T-cell (primary cell): ENCODE measurements around the gene SLC26A1. TPM values are rescaled to one million over a fixed set of nuclear protein-coding genes. Genes with fewer than 3 reads are reported as not detected.
A peak's percentile ranks its signal among the peaks of the same experiment; 100 is the strongest.

Source experiments
- ATAC-seq, 4 experiments: fragments of 200-7000 bp in 3 of 4; fragments of 150-1000 bp in 1 of 4; cut with Tn5 transposase; replicated peaks in 1 of 4; 1 replicate in 3 of 4; 2 replicates in 1 of 4; pipeline ENCODE4 v1.10.0; 2021; ENCODE audit warnings: moderate library complexity in 3 of 4, mild to moderate bottlenecking in 2 of 4, moderate number of reproducible peaks in 1 of 4
- CTCF ChIA-PET, 2 donors: fragments of 300-600 bp; sonication (Branson Sonifier 250); formaldehyde crosslinking; loops; one replicate each; lab custom pipeline; 2022; ENCODE audit warnings: antibody characterized with exemption in 2 of 2; lab: Charles Lee
- POLR2A ChIA-PET, 2 donors: fragments of 300-600 bp; sonication (Branson Sonifier 250); formaldehyde crosslinking; loops; one replicate each; lab custom pipeline; 2022; ENCODE audit warnings: antibody characterized with exemption in 2 of 2; lab: Charles Lee
- DNase-seq, 35 experiments: peaks; one replicate each; pipeline versions ENCODE4 v3.0.0 to v3.0.0-alpha.2; 2013 to 2023
- H3K27ac ChIP-seq: one replicate; pipeline ENCODE4 v1.5.1; 2013; ENCODE audit warnings: low read length
- H3K27me3 ChIP-seq, 2 experiments: replicated peaks in 1 of 2; 1 replicate in 1 of 2; 2 replicates in 1 of 2; pipeline versions ENCODE4 v1.6.1 to v1.7.0; 2013; ENCODE audit warnings: low read length in 1 of 2, mixed read lengths in 1 of 2; ENCODE audit not compliant: control insufficient read depth in 2 of 2, insufficient read depth in 2 of 2; ENCODE audit errors: extremely low read depth in 1 of 2
- H3K36me3 ChIP-seq, 2 donors: 1 replicate in 1 of 2; 2 replicates in 1 of 2; pipeline versions ENCODE4 v1.6.1 to v1.7.0; 2013; ENCODE audit warnings: low read length in 1 of 2; ENCODE audit not compliant: control insufficient read depth in 2 of 2, insufficient read depth in 1 of 2; ENCODE audit errors: extremely low read depth in 1 of 2
- H3K4me1 ChIP-seq, 2 experiments: 1 replicate in 1 of 2; 2 replicates in 1 of 2; pipeline versions ENCODE4 v1.6.1 to v1.7.0; 2013; ENCODE audit warnings: low read length in 2 of 2, mixed read lengths in 1 of 2; ENCODE audit not compliant: insufficient read depth in 2 of 2, control insufficient read depth in 1 of 2; ENCODE audit errors: extremely low read depth in 1 of 2
- H3K4me3 ChIP-seq, 2 donors: 1 replicate in 1 of 2; 2 replicates in 1 of 2; pipeline versions ENCODE4 v1.5.1 to v1.7.0; 2013; ENCODE audit warnings: mild to moderate bottlenecking in 2 of 2, low read length in 1 of 2, moderate library complexity in 1 of 2; ENCODE audit not compliant: control insufficient read depth in 1 of 2; ENCODE audit errors: extremely low read depth in 1 of 2
- H3K9me3 ChIP-seq: 2 replicates; pipeline ENCODE4 v1.7.0; 2013
- H3K27ac Mint-ChIP-seq, 2 donors: one replicate each; pipeline ENCODE4 v1.8.0; 2020 to 2021; ENCODE audit warnings: mild to moderate bottlenecking in 2 of 2, mixed read lengths in 2 of 2
- H3K27me3 Mint-ChIP-seq, 2 donors: one replicate each; pipeline ENCODE4 v1.8.0; 2021 to 2022; ENCODE audit warnings: mixed read lengths in 2 of 2
- H3K36me3 Mint-ChIP-seq: one replicate; pipeline ENCODE4 v1.8.0; 2021; ENCODE audit warnings: mixed read lengths
- H3K4me1 Mint-ChIP-seq, 3 donors: one replicate each; pipeline ENCODE4 v1.8.0; 2020 to 2022; ENCODE audit warnings: mixed read lengths in 3 of 3, mild to moderate bottlenecking in 1 of 3
- H3K4me3 Mint-ChIP-seq, 3 donors: one replicate each; pipeline ENCODE4 v1.8.0; 2020 to 2022; ENCODE audit warnings: mild to moderate bottlenecking in 3 of 3, mixed read lengths in 3 of 3, moderate library complexity in 3 of 3
- H3K9me3 Mint-ChIP-seq, 3 donors: one replicate each; pipeline ENCODE4 v1.8.0; 2020 to 2022; ENCODE audit warnings: mixed read lengths in 3 of 3
- WGBS: methylation state at CpG from one replicate; pipeline ENCODE4 v1.1.5; 2013; ENCODE audit warnings: missing lambda C conversion rate; ENCODE audit not compliant: insufficient coverage; 5-methylcytosine and 5-hydroxymethylcytosine counted together
- total RNA-seq, 35 experiments: library from RNA in 6 of 35; stranded (reverse) in 6 of 35; fragments of 120-200 nt in 1 of 35; gene quantifications; one replicate each; pipeline versions ENCODE4 v1.2.1 to v1.2.4 and lab custom pipeline; 2013 to 2026

Gene SLC26A1
- total RNA-seq, 5 donors from 2014 or later (not counting 1 experiment from before 2014, with no cell fraction given): 0.16 to 1.5 (median 0.39) TPM; not detected in 1

- Mint-ChIP-seq H3K27me3 (no peaks in the 10 kb centered on the region), H3K27ac (no peak overlapping the region), H3K9me3 (no peaks in the 10 kb centered on the region), H3K36me3 (no peaks in the 10 kb centered on the region), H3K4me1 (peaks cover 2 to 7% (median 5%) of the 10 kb centered on the region in 3 donors), H3K4me3 (peak overlapping the region in 1 of 3 donors; percentile 17)
- DNase-seq (no peak), ATAC-seq (no peak)
- no peaks in the 10 kb centered on the region for H3K27me3 ChIP-seq
- no peaks in the 10 kb centered on the region for H3K9me3 ChIP-seq
- peaks cover 0 to under 1% of the 10 kb centered on the region in 2 donors for H3K36me3 ChIP-seq
- ChIA-PET CTCF (no interaction called here), POLR2A (no interaction called here)
- peaks cover 0 to 14% of the 10 kb centered on the region in 2 experiments for H3K4me1 ChIP-seq
- 90% methylated on average over 18 of the region's 23 CpGs for WGBS
- H3K4me3 ChIP-seq: no peak overlapping the region
- no peak overlapping the region for H3K27ac ChIP-seq
Measured at GRCh38 chr4:1019729-1020470, 26.7 kb upstream of the SLC26A1 start.

- Mint-ChIP-seq H3K27me3 (no peaks in the 10 kb centered on the region), H3K9me3 (no peaks in the 10 kb centered on the region), H3K36me3 (no peaks in the 10 kb centered on the region), H3K4me1 (peaks cover 2 to 7% (median 5%) of the 10 kb centered on the region in 3 donors), H3K27ac (no peak overlapping the region), H3K4me3 (no peak overlapping the region)
- ChIA-PET CTCF (no interaction called here), POLR2A (no interaction called here)
- H3K9me3 ChIP-seq: no peaks in the 10 kb centered on the region
- peaks cover 0 to 14% of the 10 kb centered on the region in 2 experiments for H3K4me1 ChIP-seq
- no peaks in the 10 kb centered on the region for H3K36me3 ChIP-seq
- WGBS: 84% methylated on average over 7 of the region's 9 CpGs
- H3K27me3 ChIP-seq: no peaks in the 10 kb centered on the region
- no peak for ATAC-seq
- no peak overlapping the region for H3K4me3 ChIP-seq
- no peak overlapping the region for H3K27ac ChIP-seq
- no peak for DNase-seq
Measured at GRCh38 chr4:1019320-1019719, 26.1 kb upstream of the SLC26A1 start.

- WGBS: 95% methylated on average over 22 of the region's 29 CpGs
- ChIA-PET CTCF (no interaction called here), POLR2A (no interaction called here)
- peaks cover 0 to 19% of the 10 kb centered on the region in 2 experiments for H3K4me1 ChIP-seq
- no peak overlapping the region for H3K27ac ChIP-seq
- Mint-ChIP-seq H3K36me3 (no peaks in the 10 kb centered on the region), H3K4me3 (no peak overlapping the region), H3K27ac (no peak overlapping the region), H3K4me1 (peaks cover 2 to 13% (median 5%) of the 10 kb centered on the region in 3 donors), H3K9me3 (no peaks in the 10 kb centered on the region), H3K27me3 (no peaks in the 10 kb centered on the region)
- no peaks in the 10 kb centered on the region for H3K27me3 ChIP-seq
- no peak for ATAC-seq
- H3K36me3 ChIP-seq: no peaks in the 10 kb centered on the region
- no peak overlapping the region for H3K4me3 ChIP-seq
- no peaks in the 10 kb centered on the region for H3K9me3 ChIP-seq
- no peak for DNase-seq
Measured at GRCh38 chr4:1018147-1019020, 25.2 kb upstream of the SLC26A1 start.

GRCh38 chr4:1017706-1018105, 24.5 kb upstream of the SLC26A1 start:
- peaks cover 0 to 25% of the 10 kb centered on the region in 2 experiments for H3K4me1 ChIP-seq
- no peak for DNase-seq
- ChIA-PET CTCF (no interaction called here), POLR2A (no interaction called here)
- no peaks in the 10 kb centered on the region for H3K9me3 ChIP-seq
- Mint-ChIP-seq H3K27me3 (no peaks in the 10 kb centered on the region), H3K36me3 (no peaks in the 10 kb centered on the region), H3K4me3 (no peak overlapping the region), H3K4me1 (peaks cover 2 to 13% (median 5%) of the 10 kb centered on the region in 3 donors), H3K27ac (no peak overlapping the region), H3K9me3 (no peaks in the 10 kb centered on the region)
- ATAC-seq: no peak
- no peaks in the 10 kb centered on the region for H3K36me3 ChIP-seq
- H3K27me3 ChIP-seq: peaks cover 0 to under 1% of the 10 kb centered on the region in 2 experiments
- WGBS: 91% methylated on average over 11 of the region's 15 CpGs
- H3K4me3 ChIP-seq: no peak overlapping the region
- no peak overlapping the region for H3K27ac ChIP-seq

GRCh38 chr4:1017211-1017610, 24.0 kb upstream of the SLC26A1 start:
- Histone ChIP-seq H3K4me3 (no peak overlapping the region), H3K27me3 (peaks cover 0 to 3% of the 10 kb centered on the region in 2 experiments), H3K9me3 (no peaks in the 10 kb centered on the region), H3K27ac (no peak overlapping the region), H3K36me3 (no peaks in the 10 kb centered on the region), H3K4me1 (peaks cover 0 to 29% of the 10 kb centered on the region in 2 experiments)
- Mint-ChIP-seq H3K36me3 (no peaks in the 10 kb centered on the region), H3K27ac (no peak overlapping the region), H3K4me3 (no peak overlapping the region), H3K4me1 (peaks cover 2 to 14% (median 5%) of the 10 kb centered on the region in 3 donors), H3K27me3 (no peaks in the 10 kb centered on the region), H3K9me3 (no peaks in the 10 kb centered on the region)
- POLR2A ChIA-PET: no interaction called here
- ATAC-seq (no peak), DNase-seq (no peak)
- CTCF ChIA-PET: no interaction called here
- WGBS: 98% methylated on average over 7 of the region's 16 CpGs

- H3K27me3 ChIP-seq: peaks cover 0 to 3% of the 10 kb centered on the region in 2 experiments
- H3K9me3 Mint-ChIP-seq: no peaks in the 10 kb centered on the region
- H3K27ac ChIP-seq: no peak overlapping the region
- peaks cover 0 to 33% of the 10 kb centered on the region in 2 experiments for H3K4me1 ChIP-seq
- no peak overlapping the region for H3K27ac Mint-ChIP-seq
- no peaks in the 10 kb centered on the region for H3K27me3 Mint-ChIP-seq
- H3K4me1 Mint-ChIP-seq: peaks cover 2 to 13% (median 5%) of the 10 kb centered on the region in 3 donors
- no peaks in the 10 kb centered on the region for H3K9me3 ChIP-seq
- POLR2A ChIA-PET: no interaction called here
- DNase-seq (no peak), ATAC-seq (no peak)
- no peak overlapping the region for H3K4me3 Mint-ChIP-seq
- no peaks in the 10 kb centered on the region for H3K36me3 ChIP-seq
- WGBS: 95% methylated on average over 10 of the region's 10 CpGs
- no peaks in the 10 kb centered on the region for H3K36me3 Mint-ChIP-seq
- no peak overlapping the region for H3K4me3 ChIP-seq
- CTCF ChIA-PET: interaction anchor here in 1 of 2 donors (0.6 to 0.7 kb wide), 2 partner anchors 81 to 92 kb away, joined by 3 to 4 read pairs; no protein-coding TSS in a partner anchor
Measured at GRCh38 chr4:1015746-1016145, 22.5 kb upstream of the SLC26A1 start.
